HepG2 (cell line): ENCODE results near the gene KIZ. TPM values are rescaled to one million over a fixed set of nuclear protein-coding genes. Genes with fewer than 3 reads are reported as not detected.
A peak's percentile ranks its signal among the peaks of the same experiment; 100 is the strongest.

ENCODE experiments used
- AHR ChIP-seq: IDR thresholded peaks from 2 replicates; pipeline ENCODE4 v1.6.1; 2018; ENCODE audit warnings: missing genetic modification reagents, missing compliant biosample characterization
- BHLHE40 ChIP-seq: IDR thresholded peaks from 2 replicates; pipeline ENCODE4 v1.6.1; 2011; ENCODE audit warnings: low read length, improper control_type of control experiment
- CCAR2 ChIP-seq: fragments of 200-400 bp; formaldehyde crosslinking; optimal IDR thresholded peaks from 2 replicates; pipeline ENCODE3; 2018; ENCODE audit warnings: low read depth, mild to moderate bottlenecking, low read length, moderate library complexity
- CHCHD3 ChIP-seq: sonication (generic); formaldehyde crosslinking; IDR thresholded peaks from 2 replicates; pipeline ENCODE4 v1.8.0; 2022; ENCODE audit warnings: mild to moderate bottlenecking, missing genetic modification reagents, moderate library complexity
- PHF8 ChIP-seq: sonication (generic); formaldehyde crosslinking; IDR thresholded peaks from 2 replicates; pipeline ENCODE4 v1.5.0; 2020; ENCODE audit warnings: missing genetic modification reagents
- POGZ ChIP-seq: sonication (generic); formaldehyde crosslinking; IDR thresholded peaks from 2 replicates; pipeline ENCODE4 v1.4.0; 2020; ENCODE audit warnings: mild to moderate bottlenecking, missing genetic modification reagents
- SALL2 ChIP-seq: sonication (generic); formaldehyde crosslinking; IDR thresholded peaks from 2 replicates; pipeline ENCODE4 v1.8.1; 2023; ENCODE audit warnings: mild to moderate bottlenecking, missing genetic modification reagents, inconsistent platforms
- SOX5 ChIP-seq: IDR thresholded peaks from 2 replicates; pipeline ENCODE4 v1.6.1; 2016; ENCODE audit warnings: borderline replicate concordance
- STAG1 ChIP-seq: sonication (generic); formaldehyde crosslinking; IDR thresholded peaks from 2 replicates; pipeline ENCODE4 v1.4.0; 2020; ENCODE audit warnings: missing genetic modification reagents
- XRCC5 ChIP-seq: fragments of 200-400 bp; formaldehyde crosslinking; optimal IDR thresholded peaks from 2 replicates; pipeline ENCODE3; 2017; ENCODE audit warnings: mild to moderate bottlenecking, low read length
- YEATS2 ChIP-seq: sonication (generic); formaldehyde crosslinking; IDR thresholded peaks from 2 replicates; pipeline ENCODE4 v1.4.0; 2020; ENCODE audit warnings: missing genetic modification reagents, borderline replicate concordance
- ZBTB7B ChIP-seq: sonication (generic); formaldehyde crosslinking; IDR thresholded peaks from 2 replicates; pipeline ENCODE4 v1.4.0; 2020; ENCODE audit warnings: missing genetic modification reagents
- ZNF180 ChIP-seq: sonication (generic); formaldehyde crosslinking; IDR thresholded peaks from 2 replicates; pipeline ENCODE4 v1.4.0; 2020; ENCODE audit warnings: low read depth, missing genetic modification reagents, borderline replicate concordance
- ZNF263 ChIP-seq: sonication (generic); formaldehyde crosslinking; IDR thresholded peaks from 2 replicates; pipeline ENCODE4 v1.4.0; 2020; ENCODE audit warnings: missing genetic modification reagents
- ZNF501 ChIP-seq: sonication (generic); formaldehyde crosslinking; IDR thresholded peaks from 2 replicates; pipeline ENCODE4 v1.5.1; 2020; ENCODE audit warnings: mild to moderate bottlenecking, moderate library complexity, missing genetic modification reagents
- ZNF660 ChIP-seq: sonication (generic); formaldehyde crosslinking; IDR thresholded peaks from 2 replicates; pipeline ENCODE4 v1.5.1; 2020; ENCODE audit warnings: mild to moderate bottlenecking, low read depth, missing genetic modification reagents, borderline replicate concordance
- ZNF703 ChIP-seq: sonication (generic); formaldehyde crosslinking; IDR thresholded peaks from 2 replicates; pipeline ENCODE4 v1.5.1; 2020; ENCODE audit warnings: missing genetic modification reagents, mild to moderate bottlenecking, moderate library complexity, borderline replicate concordance
- ZSCAN22 ChIP-seq: sonication (generic); formaldehyde crosslinking; IDR thresholded peaks from 2 replicates; pipeline ENCODE4 v1.4.0; 2020; ENCODE audit warnings: mild to moderate bottlenecking, missing genetic modification reagents
- polyA plus RNA-seq, 8 experiments: library from polyadenylated mRNA; depleted of rRNA in 3 of 8; stranded (reverse) in 7 of 8; unstranded in 1 of 8; fragments of >200 nt; fragmentation: Illumina TruSeq in 4 of 8; extraction: Trizol in 4 of 8; gene quantifications; 2 replicates each; pipeline versions ENCODE4 v1.2.1 to v1.2.3, GENCODE V29; 2011 to 2016; ENCODE audit warnings: low read depth in 4 of 8, missing spikeins in 1 of 8, mixed read lengths in 1 of 8; ENCODE audit not compliant: insufficient read depth in 1 of 8
- total RNA-seq, 5 experiments: library from RNA; depleted of rRNA; stranded (reverse); fragments of >200 nt; fragmentation: Illumina TruSeq; extraction: Trizol; gene quantifications; 2 replicates each; pipeline ENCODE4 v1.2.3, GENCODE V29; 2016; ENCODE audit warnings: low read depth in 1 of 5
- TF ChIP-seq, protein P1 (sequence below): sonication (generic); formaldehyde crosslinking; IDR thresholded peaks from 2 replicates; pipeline ENCODE4 v1.5.1; 2020; ENCODE audit warnings: mild to moderate bottlenecking, moderate library complexity, missing genetic modification reagents
- TF ChIP-seq, protein P2 (sequence below): sonication (generic); formaldehyde crosslinking; IDR thresholded peaks from 2 replicates; pipeline ENCODE4 v1.5.0; 2020; ENCODE audit warnings: mild to moderate bottlenecking, missing genetic modification reagents, moderate library complexity
- TF ChIP-seq, protein P3 (sequence below): IDR thresholded peaks from 2 replicates; pipeline ENCODE4 v1.6.1; 2018; ENCODE audit warnings: missing genetic modification reagents
- TF ChIP-seq, protein P4 (sequence below): sonication (generic); formaldehyde crosslinking; IDR thresholded peaks from 2 replicates; pipeline ENCODE4 v1.8.1; 2023; ENCODE audit warnings: mild to moderate bottlenecking, missing genetic modification reagents, borderline replicate concordance
- TF ChIP-seq, protein P5 (sequence below): sonication (generic); formaldehyde crosslinking; IDR thresholded peaks from 2 replicates; pipeline ENCODE4 v1.5.1; 2020; ENCODE audit warnings: mild to moderate bottlenecking, missing genetic modification reagents, borderline replicate concordance

The KIZ gene
- total and polyA plus RNA-seq, 2 of the 13 experiments (the other 11 are each of a cell fraction or from before 2014, with no cell fraction given): 46.3 to 114 TPM

DNA sequence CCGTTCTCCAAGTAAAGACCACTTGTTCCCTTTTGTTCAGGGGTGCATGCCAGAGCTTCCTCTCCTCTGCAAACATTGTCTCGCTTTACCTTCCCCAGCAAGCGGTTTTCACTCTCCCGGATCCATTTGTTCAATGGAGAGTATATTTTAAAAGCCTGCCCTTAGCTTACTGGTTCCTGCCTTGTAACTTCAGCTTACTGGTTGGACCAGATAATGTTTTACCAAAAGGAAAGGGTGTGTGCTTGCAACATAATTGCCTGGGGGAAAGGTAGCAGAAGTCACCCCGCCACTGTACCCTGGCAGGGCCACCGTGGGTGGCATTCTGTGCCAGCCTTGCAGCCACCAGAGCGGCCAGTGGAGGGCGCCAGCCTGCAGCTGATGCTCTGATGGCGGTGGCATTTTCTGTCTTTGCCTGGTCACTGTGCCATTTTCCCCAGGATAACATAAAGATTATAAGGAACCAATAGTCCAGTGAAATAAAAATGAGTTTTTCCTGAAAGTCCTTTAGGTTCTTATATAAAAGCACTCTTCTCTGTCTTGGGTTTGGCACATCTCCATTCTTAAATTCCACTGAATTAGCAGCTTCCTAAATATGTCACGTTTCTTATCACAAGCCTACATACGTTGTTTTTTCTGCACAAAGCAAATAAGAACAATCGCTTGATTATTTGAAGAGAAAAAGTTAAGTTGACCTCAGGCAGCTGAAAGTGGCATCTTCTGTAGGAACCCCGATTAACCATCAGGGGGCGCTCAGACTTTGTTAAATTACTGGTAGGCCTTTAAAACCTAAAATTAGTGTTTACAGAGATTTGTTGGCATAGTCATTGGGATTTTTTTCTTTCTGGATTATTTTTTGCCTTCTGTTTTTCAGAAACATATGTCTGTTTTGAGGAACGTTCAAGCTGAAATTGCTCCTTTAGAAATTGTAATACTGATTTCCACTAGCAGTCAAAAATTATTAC lies 109.9 kb downstream of the KIZ start (continued):
- TF ChIP-seq CHCHD3 (CRISPR knock-in tag) (no peak), ZBTB7B (CRISPR knock-in tag) (peak; percentile 30; the same call in 1 of the 2 replicates), PHF8 (0 out of 2 replicates have a peak, but pooled peaks have one; percentile 39), ZNF180 (CRISPR knock-in tag) (no peak), STAG1 (peak; percentile 84), ZNF703 (no peak), BHLHE40 (peak; percentile 33), ZSCAN22 (CRISPR knock-in tag) (peak; percentile 85), ZNF660 (CRISPR knock-in tag) (no peak), CCAR2 (no peak), ZNF263 (CRISPR knock-in tag) (0 out of 2 replicates have a peak, but pooled peaks have one; percentile 18), SALL2 (CRISPR knock-in tag) (no peak), XRCC5 (peak; percentile 94), YEATS2 (CRISPR knock-in tag) (0 out of 2 replicates have a peak, but pooled peaks have one; percentile 25), SOX5 (CRISPR knock-in tag) (no peak), POGZ (CRISPR knock-in tag) (peak; percentile 30; the same call in 1 of the 2 replicates), AHR (CRISPR knock-in tag) (0 out of 2 replicates have a peak, but pooled peaks have one; percentile 59), ZNF501 (CRISPR knock-in tag) (0 out of 2 replicates have a peak, but pooled peaks have one; percentile 41)
- TF ChIP-seq, protein P1, sequence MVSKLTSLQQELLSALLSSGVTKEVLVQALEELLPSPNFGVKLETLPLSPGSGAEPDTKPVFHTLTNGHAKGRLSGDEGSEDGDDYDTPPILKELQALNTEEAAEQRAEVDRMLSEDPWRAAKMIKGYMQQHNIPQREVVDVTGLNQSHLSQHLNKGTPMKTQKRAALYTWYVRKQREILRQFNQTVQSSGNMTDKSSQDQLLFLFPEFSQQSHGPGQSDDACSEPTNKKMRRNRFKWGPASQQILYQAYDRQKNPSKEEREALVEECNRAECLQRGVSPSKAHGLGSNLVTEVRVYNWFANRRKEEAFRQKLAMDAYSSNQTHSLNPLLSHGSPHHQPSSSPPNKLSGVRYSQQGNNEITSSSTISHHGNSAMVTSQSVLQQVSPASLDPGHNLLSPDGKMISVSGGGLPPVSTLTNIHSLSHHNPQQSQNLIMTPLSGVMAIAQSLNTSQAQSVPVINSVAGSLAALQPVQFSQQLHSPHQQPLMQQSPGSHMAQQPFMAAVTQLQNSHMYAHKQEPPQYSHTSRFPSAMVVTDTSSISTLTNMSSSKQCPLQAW (CRISPR knock-in tag): 0 out of 2 replicates have a peak, but pooled peaks have one; percentile 41
- TF ChIP-seq, protein P2, sequence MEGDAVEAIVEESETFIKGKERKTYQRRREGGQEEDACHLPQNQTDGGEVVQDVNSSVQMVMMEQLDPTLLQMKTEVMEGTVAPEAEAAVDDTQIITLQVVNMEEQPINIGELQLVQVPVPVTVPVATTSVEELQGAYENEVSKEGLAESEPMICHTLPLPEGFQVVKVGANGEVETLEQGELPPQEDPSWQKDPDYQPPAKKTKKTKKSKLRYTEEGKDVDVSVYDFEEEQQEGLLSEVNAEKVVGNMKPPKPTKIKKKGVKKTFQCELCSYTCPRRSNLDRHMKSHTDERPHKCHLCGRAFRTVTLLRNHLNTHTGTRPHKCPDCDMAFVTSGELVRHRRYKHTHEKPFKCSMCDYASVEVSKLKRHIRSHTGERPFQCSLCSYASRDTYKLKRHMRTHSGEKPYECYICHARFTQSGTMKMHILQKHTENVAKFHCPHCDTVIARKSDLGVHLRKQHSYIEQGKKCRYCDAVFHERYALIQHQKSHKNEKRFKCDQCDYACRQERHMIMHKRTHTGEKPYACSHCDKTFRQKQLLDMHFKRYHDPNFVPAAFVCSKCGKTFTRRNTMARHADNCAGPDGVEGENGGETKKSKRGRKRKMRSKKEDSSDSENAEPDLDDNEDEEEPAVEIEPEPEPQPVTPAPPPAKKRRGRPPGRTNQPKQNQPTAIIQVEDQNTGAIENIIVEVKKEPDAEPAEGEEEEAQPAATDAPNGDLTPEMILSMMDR: peak; percentile 91
- TF ChIP-seq, protein P3, sequence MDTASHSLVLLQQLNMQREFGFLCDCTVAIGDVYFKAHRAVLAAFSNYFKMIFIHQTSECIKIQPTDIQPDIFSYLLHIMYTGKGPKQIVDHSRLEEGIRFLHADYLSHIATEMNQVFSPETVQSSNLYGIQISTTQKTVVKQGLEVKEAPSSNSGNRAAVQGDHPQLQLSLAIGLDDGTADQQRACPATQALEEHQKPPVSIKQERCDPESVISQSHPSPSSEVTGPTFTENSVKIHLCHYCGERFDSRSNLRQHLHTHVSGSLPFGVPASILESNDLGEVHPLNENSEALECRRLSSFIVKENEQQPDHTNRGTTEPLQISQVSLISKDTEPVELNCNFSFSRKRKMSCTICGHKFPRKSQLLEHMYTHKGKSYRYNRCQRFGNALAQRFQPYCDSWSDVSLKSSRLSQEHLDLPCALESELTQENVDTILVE (CRISPR knock-in tag): no peak
- TF ChIP-seq, protein P4, sequence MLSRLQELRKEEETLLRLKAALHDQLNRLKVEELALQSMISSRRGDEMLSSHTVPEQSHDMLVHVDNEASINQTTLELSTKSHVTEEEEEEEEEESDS (CRISPR knock-in tag): no peak
- TF ChIP-seq, protein P5, sequence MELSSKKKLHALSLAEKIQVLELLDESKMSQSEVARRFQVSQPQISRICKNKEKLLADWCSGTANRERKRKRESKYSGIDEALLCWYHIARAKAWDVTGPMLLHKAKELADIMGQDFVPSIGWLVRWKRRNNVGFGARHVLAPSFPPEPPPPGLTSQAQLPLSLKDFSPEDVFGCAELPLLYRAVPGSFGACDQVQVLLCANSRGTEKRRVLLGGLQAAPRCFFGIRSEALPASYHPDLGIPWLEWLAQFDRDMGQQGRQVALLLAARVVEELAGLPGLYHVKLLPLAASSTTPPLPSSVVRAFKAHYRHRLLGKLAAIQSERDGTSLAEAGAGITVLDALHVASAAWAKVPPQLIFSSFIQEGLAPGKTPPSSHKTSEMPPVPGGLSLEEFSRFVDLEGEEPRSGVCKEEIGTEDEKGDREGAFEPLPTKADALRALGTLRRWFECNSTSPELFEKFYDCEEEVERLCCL (CRISPR knock-in tag): no peak
